Measurements from ENCODE around the gene AKNA. TPM values are rescaled to one million over a fixed set of nuclear protein-coding genes. Genes with fewer than 3 reads are reported as not detected.

The AKNA gene
- total and polyA plus RNA-seq, 2 of the 8 experiments (the other 6 are each of a cell fraction or from before 2014, with no cell fraction given) = 21.0 to 27.4 TPM

DNA sequence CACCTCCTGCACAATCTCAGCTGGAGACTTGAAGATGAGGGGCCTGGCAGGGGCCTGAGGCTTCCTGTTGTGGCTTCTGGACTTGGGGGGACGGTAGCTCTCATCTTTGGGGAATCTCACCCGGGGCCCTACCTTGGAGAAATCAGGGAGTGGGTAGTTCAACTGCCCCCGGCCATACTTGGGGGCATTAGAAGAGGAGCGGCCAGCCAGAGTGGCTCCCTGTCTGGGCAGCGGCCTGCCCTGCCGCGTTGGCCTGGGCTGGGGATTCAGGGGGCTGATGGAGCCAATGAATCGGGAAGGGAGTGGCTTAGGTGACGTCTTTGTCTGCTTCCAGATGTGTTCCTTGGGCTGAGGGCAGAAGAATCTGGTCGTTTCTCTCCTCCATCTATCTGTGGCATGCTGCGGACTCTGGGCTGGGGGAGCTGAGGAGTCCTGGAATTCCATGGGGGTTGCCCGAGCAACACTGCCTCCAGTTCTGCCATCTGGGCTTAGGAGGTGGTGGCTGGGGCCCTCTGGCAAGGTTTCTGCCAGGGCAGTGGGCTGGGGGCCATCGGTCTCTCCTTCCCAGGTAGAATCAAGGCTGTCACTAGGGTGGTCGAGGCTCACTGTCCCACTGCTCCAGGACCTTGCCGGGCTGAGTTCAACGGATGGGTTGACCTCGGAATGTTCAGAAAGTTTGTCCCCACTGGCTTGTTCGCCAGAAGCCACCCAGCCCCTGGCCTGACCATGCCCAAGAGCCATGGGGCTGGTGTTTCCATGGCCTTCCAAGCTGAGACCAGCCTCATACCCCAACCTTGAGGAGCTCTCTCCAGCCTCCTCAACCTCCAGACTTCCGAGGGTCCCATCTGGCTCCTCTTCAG, 11.0 kb downstream of the AKNA start:
- Histone ChIP-seq H3K4ac (replicated peaks; ENCODE audit: insufficient read length, low read depth, low read length) (no peak overlapping the region), H2BK5ac (ENCODE audit: low read depth, low read length) (no peak overlapping the region), H3K79me2 (ENCODE audit: control insufficient read depth in 1 of 2, insufficient read depth in 2 of 2, low read length in 2 of 2) (no peaks in the 10 kb centered on the region), H3K14ac (ENCODE audit: insufficient read length) (no peak overlapping the region), H2BK15ac (ENCODE audit: low read length) (no peak overlapping the region), H2BK12ac (ENCODE audit: low read depth, low read length) (no peak overlapping the region), H2AFZ (ENCODE audit: low read length) (no peak overlapping the region), H3K4me3 (ENCODE audit: extremely low read depth in 1 of 4, insufficient read depth in 2 of 4, low read depth in 3 of 4, low read length in 4 of 4) (no peak overlapping the region), H3K79me1 (ENCODE audit: low read depth, low read length) (no peaks in the 10 kb centered on the region), H3K9me3 (ENCODE audit: insufficient read depth in 2 of 2, low read depth in 1 of 2, low read length in 1 of 2) (no peaks in the 10 kb centered on the region), H4K20me1 (replicated peaks in 1 of 2; ENCODE audit: control insufficient read depth in 1 of 2, insufficient read depth in 2 of 2, low read length in 2 of 2) (peaks cover 0 to 2% of the 10 kb centered on the region in 2 experiments), H4K5ac (ENCODE audit: insufficient read length, low read depth, low read length) (no peak overlapping the region), H3K18ac (ENCODE audit: extremely low read depth, low read length) (no peak overlapping the region), H3K23me2 (ENCODE audit: low read depth, low read length) (no peaks in the 10 kb centered on the region; the same call in 1 of the 2 replicates), H3K56ac (replicated peaks; ENCODE audit: insufficient read length, low read depth, low read length) (no peak overlapping the region), H3K27me3 (replicated peaks in 1 of 4; ENCODE audit: control insufficient read depth in 3 of 4, extremely low read depth in 1 of 4, insufficient read depth in 3 of 4, low read length in 3 of 4) (no peaks in the 10 kb centered on the region), H3K4me1 (replicated peaks in 1 of 4; ENCODE audit: control insufficient read depth in 3 of 4, insufficient read depth in 4 of 4, low read length in 3 of 4) (peaks cover 0 to 15% (median 7%) of the 10 kb centered on the region in 4 experiments; a peak in 6 of 7 replicates), H3K23ac (ENCODE audit: insufficient read length) (no peak overlapping the region), H4K8ac (ENCODE audit: extremely low read depth, insufficient read depth, low read length) (no peak overlapping the region; the same call in 1 of the 2 replicates), H2BK120ac (replicated peaks; ENCODE audit: low read depth, low read length) (no peak overlapping the region), H3K4me2 (ENCODE audit: insufficient read depth in 1 of 2, low read depth in 2 of 2, low read length in 2 of 2) (no peak overlapping the region), H2AK5ac (ENCODE audit: low read depth, low read length) (no peak overlapping the region), H2BK20ac (ENCODE audit: low read length) (no peak overlapping the region), H3K36me3 (ENCODE audit: control insufficient read depth in 2 of 4, insufficient read depth in 4 of 4, low read length in 3 of 4) (peaks cover 2 to 20% (median 4%) of the 10 kb centered on the region in 4 experiments; a peak in 4 of 8 replicates), H4K91ac (replicated peaks; ENCODE audit: insufficient read length, low read length) (no peak overlapping the region), H3K9ac (replicated peaks in 1 of 4; ENCODE audit: extremely low read depth in 1 of 4, low read depth in 3 of 4, low read length in 3 of 4) (no peak overlapping the region), H3K27ac (ENCODE audit: low read depth, low read length) (no peak overlapping the region)
- ChIA-PET CTCF (ENCODE audit: partially characterized antibody) (interaction anchor here (1.3 kb wide), 1 partner anchor 37 kb away, joined by 3 read pairs; no protein-coding TSS in a partner anchor), POLR2A (ENCODE audit: partially characterized antibody) (interaction anchor here (0.7 to 2.4 kb wide), 5 partner anchors 8 to 190 kb away, joined by 3 to 13 read pairs (median 5); partner anchors contain the start of gene AKNA)
- DNase-seq (ENCODE audit: low read depth in 1 of 2, low spot score in 2 of 2) (no peak), FAIRE-seq (no peak)
- WGBS, 2 experiments (ENCODE audit: extremely low coverage in 1 of 2, insufficient coverage in 1 of 2, insufficient read length in 1 of 2, insufficient replicate concordance in 2 of 2, low coverage in 1 of 2, low lambda C conversion rate in 2 of 2, missing lambda C conversion rate in 1 of 2) = 90% methylated on average over 17 of the region's 19 CpGs; no CpG with 5 or more reads in 1 of the 2 experiments
- TF ChIP-seq PHF8 (conservative IDR thresholded peaks at IDR 0.05; ENCODE audit: low read depth, low read length) (no peak), JUND (IDR thresholded peaks at IDR 0.05; ENCODE audit: low read length) (no peak), CREB1 (IDR thresholded peaks at IDR 0.05) (no peak), BRCA1 (IDR thresholded peaks at IDR 0.05; ENCODE audit: low read depth, low read length) (no peak), RNF2 (IDR thresholded peaks at IDR 0.05; ENCODE audit: borderline replicate concordance, low read depth, low read length, missing control alignments, poor library complexity, severe bottlenecking) (no peak), RXRA (IDR thresholded peaks at IDR 0.05; ENCODE audit: insufficient read depth, low read depth, low read length) (no peak), GTF2F1 (IDR thresholded peaks at IDR 0.05; ENCODE audit: borderline replicate concordance, low read depth, low read length) (no peak), TAF1 (IDR thresholded peaks at IDR 0.05; ENCODE audit: low read depth, low read length) (no peak), TEAD4 (IDR thresholded peaks at IDR 0.05; ENCODE audit: low read depth, low read length) (no peak), YY1 (IDR thresholded peaks at IDR 0.05; ENCODE audit: low read depth, low read length) (no peak), NANOG (IDR thresholded peaks at IDR 0.05; ENCODE audit: insufficient read depth, low read depth, low read length, poor library complexity, severe bottlenecking) (no peak)
